K562 (cell line): ENCODE data around the gene TNFRSF11A. TPM values are rescaled to one million over a fixed set of nuclear protein-coding genes. Genes with fewer than 3 reads are reported as not detected.

ENCODE experiments used
- ATAC-seq: fragments of 200-7000 bp; cut with Tn5 transposase; 3 replicates; pipeline ENCODE4 v1.9.1; 2020; ENCODE audit warnings: moderate library complexity
- BruUV-seq: library from RNA; stranded (reverse); fragments of 400-500 nt; replicated peaks from 2 replicates; lab custom pipeline; 2021; lab: Mats Ljungman, UMichigan
- CTCF ChIA-PET: fragments of 300-600 bp; formaldehyde crosslinking; extraction: SDS; loops from one replicate; lab custom pipeline; 2021; ENCODE audit warnings: low intra/inter-chr PET ratio; lab: Yijun Ruan, JAX
- POLR2A ChIA-PET: fragments of 300-600, 350-650 bp; sonication (Branson Sonifier 250); formaldehyde crosslinking; extraction: SDS; loops from one replicate; lab custom pipeline; 2021; ENCODE audit warnings: antibody characterized with exemption, inconsistent platforms; lab: Yijun Ruan, JAX
- DNase-seq, 4 experiments: peaks; one replicate each; pipeline versions ENCODE4 v3.0.0 to v3.0.0-alpha.2; 2011 to 2018; ENCODE audit warnings: low spot score in 3 of 4, mixed read lengths in 3 of 4; ENCODE audit errors: extremely low read depth in 1 of 4
- FAIRE-seq: peaks from 2 replicates; lab custom pipeline; 2011; peaks lifted over from hg19 to GRCh38; lab: Jason Lieb, UNC
- H2AFZ ChIP-seq: 2 replicates; pipeline ENCODE4 v1.6.0; 2011; ENCODE audit warnings: low read depth, low read length, control low read depth, inconsistent platforms
- H3K27ac ChIP-seq: fragments of 200-600 bp; 3 replicates; pipeline ENCODE4 v1.8.0; 2011; ENCODE audit warnings: low read depth, mild to moderate bottlenecking, control low read depth, inconsistent platforms, low read length, moderate library complexity, mixed read lengths; ENCODE audit errors: extremely low read depth
- H3K27me3 ChIP-seq, 2 experiments: fragments of 300-600 bp in 1 of 2; 2 replicates in 1 of 2; 3 replicates in 1 of 2; pipeline versions ENCODE4 v1.6.0 to v1.8.0; 2011; ENCODE audit warnings: inconsistent platforms in 2 of 2, low read length in 2 of 2, mild to moderate bottlenecking in 1 of 2, mixed read lengths in 1 of 2, moderate library complexity in 1 of 2; ENCODE audit not compliant: control insufficient read depth in 2 of 2, insufficient read depth in 2 of 2
- H3K36me3 ChIP-seq: fragments of 300-600 bp; 3 replicates; pipeline ENCODE4 v1.8.0; 2011; ENCODE audit warnings: mild to moderate bottlenecking, low read length, inconsistent platforms; ENCODE audit not compliant: control insufficient read depth, insufficient read depth
- H3K4me1 ChIP-seq, 2 experiments: fragments of 200-600 bp in 1 of 2; replicated peaks in 1 of 2; 2 replicates in 1 of 2; 3 replicates in 1 of 2; pipeline versions ENCODE4 v1.5.1 to v1.8.0; 2011; ENCODE audit warnings: inconsistent platforms in 2 of 2, low read length in 2 of 2, mild to moderate bottlenecking in 1 of 2, mixed read lengths in 1 of 2, moderate library complexity in 1 of 2; ENCODE audit not compliant: control insufficient read depth in 2 of 2, insufficient read depth in 2 of 2
- H3K4me2 ChIP-seq: 2 replicates; pipeline ENCODE4 v1.6.1; 2011; ENCODE audit warnings: low read length, control low read depth, inconsistent platforms, mixed read lengths; ENCODE audit not compliant: insufficient read depth
- H3K4me3 ChIP-seq: fragments of 200-600 bp; sonication (generic), shearing (Covaris generic); 2 replicates; pipeline ENCODE4 v1.5.1; 2016; ENCODE audit warnings: control low read depth, inconsistent platforms
- H3K79me2 ChIP-seq: fragments of 200-600 bp; 3 replicates; pipeline ENCODE4 v1.8.0; 2011; ENCODE audit warnings: low read length, inconsistent platforms; ENCODE audit not compliant: control insufficient read depth, insufficient read depth
- H3K9ac ChIP-seq, 2 experiments: 2 replicates each; pipeline versions ENCODE4 v1.6.0 to v1.6.1; 2011; ENCODE audit warnings: low read depth in 2 of 2, low read length in 2 of 2, control low read depth in 1 of 2, inconsistent platforms in 1 of 2, mild to moderate bottlenecking in 1 of 2, mixed read lengths in 1 of 2; ENCODE audit not compliant: insufficient read depth in 1 of 2
- H3K9me1 ChIP-seq: one replicate; pipeline ENCODE4 v1.6.0; 2011; ENCODE audit warnings: inconsistent platforms, mild to moderate bottlenecking, low read length, moderate library complexity; ENCODE audit not compliant: control insufficient read depth, insufficient read depth
- H3K9me3 ChIP-seq: replicated peaks from 2 replicates; pipeline ENCODE4 v1.5.1; 2011; ENCODE audit warnings: low read depth, low read length, inconsistent platforms; ENCODE audit not compliant: control insufficient read depth, insufficient read depth
- H4K20me1 ChIP-seq: replicated peaks from 2 replicates; pipeline ENCODE4 v1.6.1; 2011; ENCODE audit warnings: low read length, inconsistent platforms, mixed read lengths; ENCODE audit not compliant: control insufficient read depth, insufficient read depth
- COPS2 ChIP-seq: fragments of 450-650 bp; conservative IDR thresholded peaks from 2 replicates; pipeline ENCODE4 v1.6.1; 2016; ENCODE audit warnings: mild to moderate bottlenecking, moderate library complexity
- CSDE1 ChIP-seq, 2 experiments: fragments of 450-650 bp; IDR thresholded peaks; 2 replicates each; pipeline ENCODE4 v1.6.1; 2016; ENCODE audit warnings: mild to moderate bottlenecking in 1 of 2
- EP400 ChIP-seq: fragments of 450-650 bp; IDR thresholded peaks from 2 replicates; pipeline ENCODE4 v1.6.1; 2017; ENCODE audit warnings: antibody characterized with exemption, mild to moderate bottlenecking, moderate library complexity
- FOXK2 ChIP-seq, 2 experiments: fragments of 450-650 bp; IDR thresholded peaks in 1 of 2; conservative IDR thresholded peaks in 1 of 2; 2 replicates each; pipeline ENCODE4 v1.6.1; 2016; ENCODE audit warnings: low read depth in 2 of 2, mild to moderate bottlenecking in 1 of 2
- FOXP4 ChIP-seq: sonication (generic); formaldehyde crosslinking; IDR thresholded peaks from 2 replicates; pipeline ENCODE4 v1.8.0; 2022; ENCODE audit warnings: mild to moderate bottlenecking, missing genetic modification reagents, borderline replicate concordance
- POLR2A ChIP-seq: fragments of 450-650 bp; conservative IDR thresholded peaks from 2 replicates; pipeline ENCODE4 v1.6.1; 2016
- RBM39 ChIP-seq: fragments of 200-400 bp; formaldehyde crosslinking; optimal IDR thresholded peaks from 2 replicates; pipeline ENCODE3; 2018; ENCODE audit warnings: low read depth, low read length
- WHSC1 ChIP-seq: IDR thresholded peaks from one replicate; pipeline ENCODE4 v1.6.1; 2012; ENCODE audit warnings: low read length, control low read depth, inconsistent platforms
- ZBTB12 ChIP-seq: fragments of 250-450 bp; sonication (Bioruptor Pico); IDR thresholded peaks from 2 replicates; pipeline ENCODE4 v1.4.0; 2020
- ZFP30 ChIP-seq: fragments of 250-450 bp; sonication (Bioruptor Pico); IDR thresholded peaks from 2 replicates; pipeline ENCODE4 v1.8.0; 2022; ENCODE audit warnings: moderate library complexity, mild to moderate bottlenecking, inconsistent platforms, borderline replicate concordance
- WGBS: fragments of 100-300 bp; shearing (Covaris generic); methylation state at CpG from one replicate; pipeline ENCODE4 v1.1.6; 2016; ENCODE audit warnings: low coverage, mixed read lengths; ENCODE audit not compliant: insufficient coverage; ENCODE audit errors: missing lambda C conversion rate; 5-methylcytosine and 5-hydroxymethylcytosine counted together
- in situ Hi-C: fragments of 300-500 bp; cut with MboI; formaldehyde crosslinking; loops from 4 replicates; pipeline ENCODE4 v1.15.0; 2018; ENCODE audit warnings: inconsistent platforms, mixed read lengths
- intact Hi-C: fragments of 100-400 bp; cut with micrococcal nuclease; formaldehyde crosslinking; loops from 2 replicates; pipeline ENCODE4 v1.14.2; 2022
- polyA plus RNA-seq, 8 experiments: library from polyadenylated mRNA; depleted of rRNA in 4 of 8; stranded (reverse) in 5 of 8; unstranded in 3 of 8; fragments of >200 nt; fragmentation: Nextera tagmentation in 2 of 8; fragmentation: Illumina TruSeq in 1 of 8; extraction: Ambion mirVana in 2 of 8; extraction: Trizol in 1 of 8; gene quantifications; 2 replicates each; pipeline versions ENCODE4 v1.2.1 to v1.2.3, GENCODE V29; 2011 to 2014; ENCODE audit warnings: inconsistent platforms in 1 of 8, missing spikeins in 1 of 8
- total RNA-seq, 7 experiments: library from RNA; depleted of rRNA in 6 of 7; stranded (reverse); fragments of >200 nt in 6 of 7; fragmentation: Illumina TruSeq in 2 of 7; extraction: Trizol in 2 of 7; gene quantifications; 2 replicates each; pipeline versions ENCODE4 v1.2.1 to v1.2.3, GENCODE V29; 2011 to 2021; ENCODE audit warnings: low replicate concordance in 1 of 7

TNFRSF11A gene
- total and polyA plus RNA-seq, 9 of the 15 experiments (the other 6 are each of a cell fraction or from before 2014, with no cell fraction given) = 0.03 to 0.06 (median 0.04) TPM; not detected in 6

GRCh38 chr18:62353170-62353569 lies 28.1 kb downstream of the TNFRSF11A start:
- H3K9me3 ChIP-seq = no peaks in the 10 kb centered on the region
- H3K27me3 ChIP-seq = peaks cover 6 to 32% of the 10 kb centered on the region in 2 experiments
- in situ Hi-C loops (no loop called here), intact Hi-C loops (no loop called here)
- FAIRE-seq (no peak), ATAC-seq (no peak), DNase-seq (no peak)
- WGBS = 3% methylated on average over 7 of the region's 7 CpGs
- no peak overlapping the region for H2AFZ ChIP-seq
- no peaks in the 10 kb centered on the region for H3K36me3 ChIP-seq
- H3K9me1 ChIP-seq = no peaks in the 10 kb centered on the region
- no peak overlapping the region for H3K27ac ChIP-seq
- no peak overlapping the region for H3K4me3 ChIP-seq
- no peak overlapping the region for H3K9ac ChIP-seq
- H3K4me2 ChIP-seq = no peak overlapping the region
- ChIA-PET CTCF (no interaction called here), POLR2A (interaction anchor here (1.3 kb wide), 1 partner anchor 36 kb away, joined by 3 read pairs; no protein-coding TSS in a partner anchor)
- peaks cover 0 to 4% of the 10 kb centered on the region in 2 experiments; a peak in 1 of 5 replicates for H3K4me1 ChIP-seq
- TF ChIP-seq ZFP30 = no peak
- TF ChIP-seq POLR2A = no peak
- TF ChIP-seq WHSC1 = no peak
- no peak for TF ChIP-seq FOXP4 (CRISPR knock-in tag)
- no peak for TF ChIP-seq EP400
- TF ChIP-seq FOXK2 (conservative IDR thresholded peaks at IDR 0.05 in 1 of 2, IDR thresholded peaks at IDR 0.05 in 1 of 2; ENCODE audit: low read depth in 2 of 2) = no peak
- TF ChIP-seq RBM39 = no peak
- no peak for TF ChIP-seq CSDE1 (IDR thresholded peaks at IDR 0.05)
- TF ChIP-seq ZBTB12 = no peak
- TF ChIP-seq COPS2 = no peak
- no peaks in the 10 kb centered on the region for H3K79me2 ChIP-seq
- H4K20me1 ChIP-seq = no peaks in the 10 kb centered on the region
- no TSS peak for BruUV-seq
